Peyer's patch (tissue), 4 donors: ENCODE measurements around the gene C12orf43. TPM values are rescaled to one million over a fixed set of nuclear protein-coding genes. Genes with fewer than 3 reads are reported as not detected.

Source experiments
- DNase-seq, 3 donors: peaks; one replicate each; pipeline ENCODE4 v3.0.0-alpha.2; 2017 to 2019
- H3K27ac ChIP-seq, 4 donors: fragments of 200-600 bp; sonication (generic); one replicate each; pipeline ENCODE4 v1.5.1; 2016 to 2019
- H3K27me3 ChIP-seq, 2 donors: fragments of 200-600 bp; sonication (generic); one replicate each; pipeline ENCODE4 v1.5.1; 2019
- H3K36me3 ChIP-seq, 3 donors: fragments of 200-600 bp; sonication (generic); one replicate each; pipeline ENCODE4 v1.5.1; 2016 to 2019
- H3K4me1 ChIP-seq, 4 donors: fragments of 200-600 bp; sonication (generic); one replicate each; pipeline ENCODE4 v1.5.1; 2016 to 2019
- H3K4me3 ChIP-seq, 4 donors: fragments of 200-600 bp; sonication (generic); 1 replicate in 3 of 4; 2 replicates in 1 of 4; pipeline ENCODE4 v1.5.1; 2016 to 2019; ENCODE audit warnings: mild to moderate bottlenecking in 1 of 4
- H3K9me3 ChIP-seq, 4 donors: fragments of 200-600 bp; sonication (generic); one replicate each; pipeline ENCODE4 v1.5.1; 2016 to 2019; ENCODE audit warnings: mild to moderate bottlenecking in 1 of 4
- CTCF ChIP-seq, 6 experiments: fragments of 450-650 bp in 4 of 6; fragments of 200-600 bp in 2 of 6; sonication (generic) in 1 of 6; IDR thresholded peaks; one replicate each; pipeline ENCODE4 v1.5.1; 2017 to 2019; ENCODE audit warnings: antibody characterized with exemption in 6 of 6, mild to moderate bottlenecking in 3 of 6, moderate library complexity in 1 of 6
- POLR2A ChIP-seq, 2 donors: fragments of 450-650 bp; IDR thresholded peaks; one replicate each; pipeline ENCODE4 v1.5.1; 2017; ENCODE audit warnings: antibody characterized with exemption in 2 of 2, mild to moderate bottlenecking in 2 of 2, moderate library complexity in 2 of 2
- total RNA-seq, 4 donors: library from RNA; depleted of rRNA; stranded (reverse); fragments of >200 nt; gene quantifications; one replicate each; pipeline ENCODE4 v1.1.0, GENCODE V29; 2016

C12orf43 gene
- total RNA-seq, 4 donors from 2014 or later = 7.6 to 16.5 (median 12.0) TPM

GRCh38 chr12:121000530-121000929 is 15.8 kb downstream of the C12orf43 start:
- H3K27me3 ChIP-seq = no peaks in the 10 kb centered on the region
- no peak for DNase-seq
- peaks cover 0 to 58% (median 0%) of the 10 kb centered on the region in 3 donors for H3K36me3 ChIP-seq

GRCh38 chr12:120999191-121000120 is 16.8 kb downstream of the C12orf43 start:
- Histone ChIP-seq H3K36me3 (peaks cover 0 to 66% (median 0%) of the 10 kb centered on the region in 3 donors), H3K27ac (no peak overlapping the region), H3K9me3 (no peaks in the 10 kb centered on the region), H3K4me1 (no peaks in the 10 kb centered on the region), H3K4me3 (no peak overlapping the region), H3K27me3 (no peaks in the 10 kb centered on the region)
- DNase-seq = no peak
- TF ChIP-seq CTCF (IDR thresholded peaks at IDR 0.05) (no peak), POLR2A (IDR thresholded peaks at IDR 0.05) (no peak)

More at GRCh38 chr12:121000530-121000929, 15.8 kb downstream of the C12orf43 start:
- Histone ChIP-seq H3K27ac (no peak overlapping the region), H3K9me3 (no peaks in the 10 kb centered on the region), H3K4me3 (no peak overlapping the region), H3K4me1 (no peaks in the 10 kb centered on the region)
- TF ChIP-seq CTCF (IDR thresholded peaks at IDR 0.05) = no peak
- no peak for TF ChIP-seq POLR2A (IDR thresholded peaks at IDR 0.05)

GRCh38 chr12:120998435-120998834 is 17.9 kb downstream of the C12orf43 start:
- Histone ChIP-seq H3K27ac (no peak overlapping the region), H3K4me1 (no peaks in the 10 kb centered on the region), H3K9me3 (no peaks in the 10 kb centered on the region), H3K4me3 (no peak overlapping the region), H3K36me3 (peaks cover 0 to 66% (median 0%) of the 10 kb centered on the region in 3 donors), H3K27me3 (no peaks in the 10 kb centered on the region)
- TF ChIP-seq CTCF (IDR thresholded peaks at IDR 0.05) (no peak), POLR2A (IDR thresholded peaks at IDR 0.05) (no peak)
- DNase-seq = no peak

GRCh38 chr12:120997448-120997847 is 18.8 kb downstream of the C12orf43 start:
- Histone ChIP-seq H3K27ac (no peak overlapping the region), H3K36me3 (peaks cover 0 to 62% (median 0%) of the 10 kb centered on the region in 3 donors), H3K4me1 (no peaks in the 10 kb centered on the region), H3K4me3 (no peak overlapping the region), H3K9me3 (no peaks in the 10 kb centered on the region), H3K27me3 (no peaks in the 10 kb centered on the region)
- TF ChIP-seq CTCF (IDR thresholded peaks at IDR 0.05) (no peak), POLR2A (IDR thresholded peaks at IDR 0.05) (no peak)
- DNase-seq = no peak

GRCh38 chr12:120996133-120996746 is 20.0 kb downstream of the C12orf43 start:
- Histone ChIP-seq H3K27ac (no peak overlapping the region), H3K4me1 (no peaks in the 10 kb centered on the region), H3K4me3 (no peak overlapping the region), H3K9me3 (no peaks in the 10 kb centered on the region), H3K36me3 (peaks cover 0 to 53% (median 0%) of the 10 kb centered on the region in 3 donors), H3K27me3 (no peaks in the 10 kb centered on the region)
- DNase-seq = no peak
- TF ChIP-seq POLR2A (IDR thresholded peaks at IDR 0.05) = no peak
- TF ChIP-seq CTCF (IDR thresholded peaks at IDR 0.05) = no peak
